Loucy (cell line): ENCODE measurements around the gene OR8D2.

Experiments
- CTCF ChIP-seq: fragments of 200-600 bp; sonication (generic); conservative IDR thresholded peaks from 2 replicates; pipeline ENCODE4 v1.5.1; 2014; ENCODE audit warnings: mild to moderate bottlenecking, antibody characterized with exemption, low read length
- EZH2phosphoT487 ChIP-seq: fragments of 200-600 bp; IDR thresholded peaks from 2 replicates; pipeline ENCODE4 v1.6.1; 2018; ENCODE audit warnings: antibody characterized with exemption, mild to moderate bottlenecking, moderate library complexity, borderline replicate concordance

GRCh38 chr11:124297921-124298320 is 22.1 kb downstream of the OR8D2 start:
- TF ChIP-seq CTCF (no peak), EZH2phosphoT487 (no peak)
